Astrocyte (in vitro differentiated cells and primary cell): ENCODE results near the gene DNPEP. TPM values are rescaled to one million over a fixed set of nuclear protein-coding genes. Genes with fewer than 3 reads are reported as not detected.
A peak's percentile ranks its signal among the peaks of the same experiment; 100 is the strongest.
"Not testable (repeated sequence)": the region's sequence is repeated elsewhere in the genome, so short reads cannot be mapped to it uniquely, and the experiment has no call there.

Experiments
- DNase-seq: peaks from one replicate; pipeline ENCODE4 v3.0.0-alpha.2; 2010; ENCODE audit warnings: low read depth
- FAIRE-seq: peaks from 2 replicates; lab custom pipeline; 2011; peaks lifted over from hg19 to GRCh38; lab: Jason Lieb, UNC
- H2AFZ ChIP-seq: 2 replicates; pipeline ENCODE4 v1.6.0; 2012; ENCODE audit warnings: low read depth, low read length, inconsistent platforms
- H3K27ac ChIP-seq: 2 replicates; pipeline ENCODE4 v1.5.1; 2011; ENCODE audit warnings: low read depth, low read length, inconsistent platforms
- H3K27me3 ChIP-seq: 2 replicates; pipeline ENCODE4 v1.6.0; 2011; ENCODE audit warnings: low read length, inconsistent platforms; ENCODE audit not compliant: insufficient read depth
- H3K36me3 ChIP-seq: 2 replicates; pipeline ENCODE4 v1.5.1; 2011; ENCODE audit warnings: low read length, inconsistent platforms; ENCODE audit not compliant: insufficient read depth
- H3K4me1 ChIP-seq: 2 replicates; pipeline ENCODE4 v1.5.1; 2011; ENCODE audit warnings: low read length, inconsistent platforms; ENCODE audit not compliant: insufficient read depth
- H3K4me2 ChIP-seq: 2 replicates; pipeline ENCODE4 v1.6.0; 2012; ENCODE audit warnings: low read length, inconsistent platforms
- H3K4me3 ChIP-seq: 2 replicates; pipeline ENCODE4 v1.5.1; 2011; ENCODE audit warnings: low read depth, mild to moderate bottlenecking, low read length, inconsistent platforms; ENCODE audit not compliant: insufficient read depth
- H3K79me2 ChIP-seq: 2 replicates; pipeline ENCODE4 v1.6.0; 2012; ENCODE audit warnings: mild to moderate bottlenecking, low read length, inconsistent platforms; ENCODE audit not compliant: insufficient read depth
- H3K9ac ChIP-seq: 2 replicates; pipeline ENCODE4 v1.6.0; 2012; ENCODE audit warnings: mild to moderate bottlenecking, low read length, inconsistent platforms
- H3K9me3 ChIP-seq: 2 replicates; pipeline ENCODE4 v1.5.1; 2012; ENCODE audit warnings: low read depth, mild to moderate bottlenecking, low read length, inconsistent platforms; ENCODE audit not compliant: insufficient read depth
- H4K20me1 ChIP-seq: 2 replicates; pipeline ENCODE4 v1.6.0; 2012; ENCODE audit warnings: low read length, inconsistent platforms; ENCODE audit not compliant: insufficient read depth
- H3K27ac Mint-ChIP-seq: one replicate; pipeline ENCODE4 v1.8.0; 2021; ENCODE audit warnings: mild to moderate bottlenecking, mixed read lengths; ENCODE audit not compliant: unreplicated experiment
- H3K27me3 Mint-ChIP-seq: one replicate; pipeline ENCODE4 v1.8.0; 2021; ENCODE audit warnings: low read depth, mixed read lengths; ENCODE audit not compliant: unreplicated experiment
- H3K36me3 Mint-ChIP-seq: one replicate; pipeline ENCODE4 v1.8.0; 2021; ENCODE audit warnings: low read depth, mixed read lengths; ENCODE audit not compliant: unreplicated experiment
- H3K4me1 Mint-ChIP-seq: one replicate; pipeline ENCODE4 v1.8.0; 2021; ENCODE audit warnings: low read depth, mixed read lengths; ENCODE audit not compliant: unreplicated experiment
- H3K4me3 Mint-ChIP-seq: one replicate; pipeline ENCODE4 v1.8.0; 2021; ENCODE audit warnings: mild to moderate bottlenecking, moderate library complexity, mixed read lengths; ENCODE audit not compliant: unreplicated experiment
- H3K9me3 Mint-ChIP-seq: one replicate; pipeline ENCODE4 v1.8.0; 2021; ENCODE audit warnings: mild to moderate bottlenecking, mixed read lengths; ENCODE audit not compliant: unreplicated experiment
- EZH2 ChIP-seq: IDR thresholded peaks from 2 replicates; pipeline ENCODE4 v1.6.1; 2012; ENCODE audit warnings: mild to moderate bottlenecking, low read length, inconsistent platforms; ENCODE audit not compliant: insufficient read depth
- total RNA-seq: library from RNA; stranded (reverse); gene quantifications from 2 replicates; pipeline ENCODE4 v1.2.1, GENCODE V29; 2021
- TF ChIP-seq, protein P1 (sequence below): IDR thresholded peaks from 2 replicates; pipeline ENCODE4 v1.5.1; 2011; ENCODE audit warnings: low read depth, mild to moderate bottlenecking, inconsistent platforms, low read length, moderate library complexity; ENCODE audit not compliant: insufficient read depth

Gene DNPEP
- total RNA-seq, 1 donor from 2014 or later: 53.9 TPM

DNA sequence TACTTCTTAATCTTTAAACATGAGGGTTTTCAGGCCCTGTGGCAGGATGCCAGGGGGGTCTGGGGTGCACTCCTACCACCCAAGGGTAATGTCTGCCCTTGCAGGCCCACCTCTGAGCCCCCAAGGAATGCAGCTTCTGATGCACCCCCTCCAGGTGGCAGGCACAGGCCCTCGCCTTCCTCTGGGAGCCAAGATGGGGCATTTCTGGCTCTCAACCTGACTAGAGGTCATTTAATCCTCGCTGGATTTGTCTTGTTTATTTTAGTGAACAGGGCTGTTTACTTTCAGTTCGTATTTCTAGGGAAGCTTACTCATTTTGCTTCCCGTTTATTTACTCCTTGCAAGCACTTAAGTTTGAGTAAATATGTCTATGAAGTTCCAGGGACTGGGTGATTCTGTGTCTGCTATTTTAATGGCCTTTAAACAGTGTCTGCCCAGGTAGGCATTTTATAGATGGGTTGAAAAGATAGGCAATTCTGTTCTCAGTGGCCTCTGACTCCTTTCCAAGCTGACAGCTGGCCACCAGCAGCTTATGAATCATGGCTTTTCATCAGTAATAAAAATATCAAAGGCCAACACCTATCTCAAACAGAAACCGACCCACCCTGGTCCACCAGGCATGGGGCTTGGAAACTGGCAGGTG is 11.1 kb upstream of the DNPEP start:
- Histone ChIP-seq H3K9ac (no peak overlapping the region), H2AFZ (no peak overlapping the region), H3K9me3 (no peaks in the 10 kb centered on the region), H3K4me1 (peaks cover 3% of the 10 kb centered on the region), H3K27ac (no peak overlapping the region), H3K4me2 (peak overlapping the region; percentile 37), H3K36me3 (no peaks in the 10 kb centered on the region), H3K4me3 (no peak overlapping the region), H4K20me1 (no peaks in the 10 kb centered on the region), H3K79me2 (no peaks in the 10 kb centered on the region), H3K27me3 (no peaks in the 10 kb centered on the region)
- no peak for DNase-seq
- Mint-ChIP-seq H3K4me1 (peaks cover 23% of the 10 kb centered on the region), H3K27ac (no peak overlapping the region), H3K27me3 (peaks cover 6% of the 10 kb centered on the region), H3K4me3 (no peak overlapping the region), H3K36me3 (no peaks in the 10 kb centered on the region), H3K9me3 (no peaks in the 10 kb centered on the region)
- FAIRE-seq: no peak
- TF ChIP-seq, protein P1, sequence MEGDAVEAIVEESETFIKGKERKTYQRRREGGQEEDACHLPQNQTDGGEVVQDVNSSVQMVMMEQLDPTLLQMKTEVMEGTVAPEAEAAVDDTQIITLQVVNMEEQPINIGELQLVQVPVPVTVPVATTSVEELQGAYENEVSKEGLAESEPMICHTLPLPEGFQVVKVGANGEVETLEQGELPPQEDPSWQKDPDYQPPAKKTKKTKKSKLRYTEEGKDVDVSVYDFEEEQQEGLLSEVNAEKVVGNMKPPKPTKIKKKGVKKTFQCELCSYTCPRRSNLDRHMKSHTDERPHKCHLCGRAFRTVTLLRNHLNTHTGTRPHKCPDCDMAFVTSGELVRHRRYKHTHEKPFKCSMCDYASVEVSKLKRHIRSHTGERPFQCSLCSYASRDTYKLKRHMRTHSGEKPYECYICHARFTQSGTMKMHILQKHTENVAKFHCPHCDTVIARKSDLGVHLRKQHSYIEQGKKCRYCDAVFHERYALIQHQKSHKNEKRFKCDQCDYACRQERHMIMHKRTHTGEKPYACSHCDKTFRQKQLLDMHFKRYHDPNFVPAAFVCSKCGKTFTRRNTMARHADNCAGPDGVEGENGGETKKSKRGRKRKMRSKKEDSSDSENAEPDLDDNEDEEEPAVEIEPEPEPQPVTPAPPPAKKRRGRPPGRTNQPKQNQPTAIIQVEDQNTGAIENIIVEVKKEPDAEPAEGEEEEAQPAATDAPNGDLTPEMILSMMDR: no peak
- no peak for TF ChIP-seq EZH2

DNA sequence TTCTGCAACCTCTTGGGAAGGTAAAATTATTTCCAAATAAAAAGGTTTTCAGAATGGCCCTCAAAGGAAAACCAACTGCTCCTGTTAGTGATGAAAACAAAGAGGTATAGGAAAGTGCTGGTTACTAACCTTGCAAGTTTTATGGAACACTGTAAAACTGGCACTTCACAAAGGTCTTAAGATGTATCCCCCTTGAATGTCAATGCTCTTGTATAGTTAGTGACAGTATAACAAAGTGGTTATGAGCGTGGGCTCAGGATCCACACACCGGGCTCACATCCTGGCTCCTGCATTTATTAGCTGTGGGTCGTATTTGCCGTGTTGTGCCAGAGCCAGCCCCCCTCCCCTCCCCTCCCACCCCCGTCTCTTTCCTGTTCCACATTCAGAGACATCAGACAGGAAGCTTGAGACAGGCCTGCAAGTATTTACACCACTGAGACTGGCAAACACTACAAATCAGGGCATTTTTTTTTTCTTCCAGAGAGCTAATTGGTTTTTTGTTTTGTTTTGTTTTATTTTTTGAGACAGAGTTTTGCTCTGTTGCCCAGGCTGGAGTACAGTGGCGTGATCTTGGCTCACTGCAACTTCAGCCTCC is 9.2 kb upstream of the DNPEP start:
- no peak overlapping the region for H3K4me3 ChIP-seq
- no peak overlapping the region for H2AFZ ChIP-seq
- H3K27me3 ChIP-seq: no peaks in the 10 kb centered on the region
- Mint-ChIP-seq H3K36me3 (no peaks in the 10 kb centered on the region), H3K9me3 (no peaks in the 10 kb centered on the region), H3K4me1 (peaks cover 13% of the 10 kb centered on the region), H3K27me3 (peaks cover 11% of the 10 kb centered on the region), H3K27ac (no peak overlapping the region), H3K4me3 (no peak overlapping the region)
- H3K27ac ChIP-seq: no peak overlapping the region
- DNase-seq (no peak), FAIRE-seq (no peak)
- no peaks in the 10 kb centered on the region for H3K9me3 ChIP-seq
- no peak overlapping the region for H3K4me2 ChIP-seq
- H3K4me1 ChIP-seq: peaks cover 3% of the 10 kb centered on the region
- H3K36me3 ChIP-seq: no peaks in the 10 kb centered on the region
- H4K20me1 ChIP-seq: no peaks in the 10 kb centered on the region
- no peaks in the 10 kb centered on the region for H3K79me2 ChIP-seq
- TF ChIP-seq, protein P1: no peak
- TF ChIP-seq EZH2: no peak
- H3K9ac ChIP-seq: no peak overlapping the region

DNA sequence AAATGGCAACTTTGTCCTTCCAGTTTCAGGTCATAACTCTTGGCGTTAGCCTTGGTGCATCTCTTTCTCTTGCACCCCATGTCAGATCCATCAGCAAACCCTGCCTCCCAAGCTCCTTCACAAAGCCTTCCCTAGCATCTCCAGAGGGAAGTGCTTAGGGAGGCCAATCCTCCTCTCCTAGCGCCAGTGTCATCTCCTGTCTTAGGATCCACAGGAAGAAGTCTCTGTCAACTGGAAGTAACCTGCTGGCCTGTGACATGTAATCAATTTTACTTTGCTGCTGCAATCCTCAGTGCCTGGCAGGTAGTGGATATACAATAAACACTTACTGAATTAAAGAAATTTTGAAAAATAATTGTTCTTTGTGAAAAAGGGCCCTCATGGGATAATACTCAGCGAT is 7.9 kb upstream of the DNPEP start:
- TF ChIP-seq, protein P1: no peak
- TF ChIP-seq EZH2: no peak
- Histone ChIP-seq H3K36me3 (no peaks in the 10 kb centered on the region), H3K9ac (no peak overlapping the region), H2AFZ (no peak overlapping the region), H3K27ac (no peak overlapping the region), H3K4me1 (peaks cover 3% of the 10 kb centered on the region), H3K9me3 (no peaks in the 10 kb centered on the region), H3K4me2 (no peak overlapping the region), H3K27me3 (no peaks in the 10 kb centered on the region), H3K4me3 (no peak overlapping the region), H4K20me1 (no peaks in the 10 kb centered on the region), H3K79me2 (no peaks in the 10 kb centered on the region)
- peaks cover 13% of the 10 kb centered on the region for H3K4me1 Mint-ChIP-seq
- peaks cover 11% of the 10 kb centered on the region for H3K27me3 Mint-ChIP-seq
- H3K36me3 Mint-ChIP-seq: no peaks in the 10 kb centered on the region
- no peak for DNase-seq
- FAIRE-seq: no peak
- H3K9me3 Mint-ChIP-seq: no peaks in the 10 kb centered on the region
- no peak overlapping the region for H3K4me3 Mint-ChIP-seq
- H3K27ac Mint-ChIP-seq: no peak overlapping the region

DNA sequence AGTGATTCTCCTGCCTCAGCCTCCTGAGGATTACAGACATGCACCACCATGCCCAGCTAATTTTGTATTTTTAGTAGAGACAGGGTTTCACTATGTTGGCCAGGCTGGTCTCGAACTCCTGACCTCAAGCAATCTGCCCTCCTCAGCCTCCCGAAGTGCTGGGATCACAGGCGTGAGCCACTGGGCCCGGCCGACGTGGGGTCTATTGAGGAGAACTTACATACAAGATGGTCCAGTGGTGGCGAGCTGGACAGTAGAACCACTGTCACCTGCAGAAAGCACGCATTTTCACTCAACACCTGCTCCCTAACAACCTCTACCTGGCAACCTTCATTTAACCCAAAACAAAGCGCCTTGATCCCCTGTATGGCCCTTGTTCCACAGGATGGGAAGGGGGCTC is 7.3 kb upstream of the DNPEP start:
- not testable (repeated sequence) for H3K27ac Mint-ChIP-seq, H3K27me3 ChIP-seq, H3K36me3 Mint-ChIP-seq, H3K4me1 ChIP-seq, H3K9ac ChIP-seq, H3K79me2 ChIP-seq, H3K4me3 ChIP-seq, H3K4me1 Mint-ChIP-seq, H3K27me3 Mint-ChIP-seq, H3K4me2 ChIP-seq, H4K20me1 ChIP-seq, FAIRE-seq, H3K27ac ChIP-seq, H3K9me3 ChIP-seq, DNase-seq, H3K4me3 Mint-ChIP-seq, H3K36me3 ChIP-seq, H3K9me3 Mint-ChIP-seq, H2AFZ ChIP-seq
